ENCODE data around the gene CCN2.

GRCh38 chr6:131963063-131963462, 11.9 kb upstream of the CCN2 start:
- TF ChIP-seq CTCF (conservative IDR thresholded peaks at IDR 0.05; ENCODE audit: low read length), result no peak
- no peak for TF ChIP-seq EZH2phosphoT487 (IDR thresholded peaks at IDR 0.05; ENCODE audit: borderline replicate concordance, low read depth, low read length)

Data from OCI-LY7 (cell line).